Right atrium auricular region (tissue), 2 donors: ENCODE data around the gene ITPRID2. TPM values are rescaled to one million over a fixed set of nuclear protein-coding genes. Genes with fewer than 3 reads are reported as not detected.
A peak's percentile ranks its signal among the peaks of the same experiment; 100 is the strongest.

Experiments used
- DNase-seq: peaks from one replicate; pipeline ENCODE4 v3.0.0-alpha.2; 2019; ENCODE audit warnings: low spot score
- H3K27ac ChIP-seq, 2 donors: fragments of 200-600 bp; sonication (generic); 1 replicate in 1 of 2; 2 replicates in 1 of 2; pipeline ENCODE4 v1.5.1; 2016 to 2019
- H3K27me3 ChIP-seq, 2 donors: fragments of 200-600 bp; sonication (generic); one replicate each; pipeline versions ENCODE4 v1.5.1 to v1.6.0; 2017 to 2019
- H3K36me3 ChIP-seq: fragments of 200-600 bp; sonication (generic); one replicate; pipeline ENCODE4 v1.5.1; 2016
- H3K4me1 ChIP-seq, 2 donors: fragments of 200-600 bp; sonication (generic); one replicate each; pipeline versions ENCODE4 v1.5.1 to v1.6.0; 2017 to 2019
- H3K4me3 ChIP-seq, 2 donors: fragments of 200-600 bp; sonication (generic); 1 replicate in 1 of 2; 2 replicates in 1 of 2; pipeline ENCODE4 v1.5.1; 2017 to 2019; ENCODE audit warnings: mild to moderate bottlenecking in 1 of 2, moderate library complexity in 1 of 2
- H3K9me3 ChIP-seq, 2 donors: fragments of 200-600 bp; sonication (generic); one replicate each; pipeline ENCODE4 v1.5.1; 2019
- CTCF ChIP-seq, 2 donors: fragments of 200-600 bp; sonication (generic); IDR thresholded peaks; one replicate each; pipeline ENCODE4 v1.5.1; 2019; ENCODE audit warnings: antibody characterized with exemption in 2 of 2
- total RNA-seq, 2 donors: library from RNA; depleted of rRNA; stranded (reverse); fragments of >200 nt; gene quantifications; one replicate each; pipeline ENCODE4 v1.1.0, GENCODE V29; 2016

The ITPRID2 gene
- total RNA-seq, 2 donors from 2014 or later, result 52.0 to 56.5 TPM

- Histone ChIP-seq H3K27ac (peak overlapping the region in 1 of 2 donors; percentile 84), H3K9me3 (no peaks in the 10 kb centered on the region), H3K36me3 (no peaks in the 10 kb centered on the region), H3K4me1 (peaks cover 0 to 32% of the 10 kb centered on the region in 2 donors), H3K4me3 (no peak overlapping the region), H3K27me3 (no peaks in the 10 kb centered on the region)
- no peak for TF ChIP-seq CTCF (IDR thresholded peaks at IDR 0.05)
- no peak for DNase-seq
These were observed 1.3 kb upstream of the ITPRID2 start for GRCh38 chr2:181890271-181890670.

- H3K4me3 ChIP-seq, result peak overlapping the region; percentile 93 to 96
- no peaks in the 10 kb centered on the region for H3K9me3 ChIP-seq
- peak; percentile 68 for DNase-seq
- H3K27ac ChIP-seq, result peak overlapping the region; percentile 97 to 99
- H3K36me3 ChIP-seq, result no peaks in the 10 kb centered on the region
- no peak for TF ChIP-seq CTCF (IDR thresholded peaks at IDR 0.05)
- H3K27me3 ChIP-seq, result no peaks in the 10 kb centered on the region
- peaks cover 0 to 43% of the 10 kb centered on the region in 2 donors for H3K4me1 ChIP-seq
These were observed 652 bp downstream of the ITPRID2 start for GRCh38 chr2:181891966-181892798.

GRCh38 chr2:181892799-181893435 is 1.4 kb downstream of the ITPRID2 start:
- TF ChIP-seq CTCF (IDR thresholded peaks at IDR 0.05), result no peak
- Histone ChIP-seq H3K4me1 (peaks cover 0 to 50% of the 10 kb centered on the region in 2 donors), H3K27me3 (no peaks in the 10 kb centered on the region), H3K9me3 (no peaks in the 10 kb centered on the region), H3K36me3 (no peaks in the 10 kb centered on the region), H3K27ac (peak overlapping the region; percentile 97 to 99), H3K4me3 (peak overlapping the region; percentile 93 to 96)
- DNase-seq, result no peak

- no peak overlapping the region for H3K27ac ChIP-seq
- TF ChIP-seq CTCF (IDR thresholded peaks at IDR 0.05), result no peak
- no peaks in the 10 kb centered on the region for H3K27me3 ChIP-seq
- H3K4me1 ChIP-seq, result peaks cover 0 to 52% of the 10 kb centered on the region in 2 donors
- no peaks in the 10 kb centered on the region for H3K9me3 ChIP-seq
- H3K36me3 ChIP-seq, result peaks cover 6% of the 10 kb centered on the region
- no peak for DNase-seq
- peak overlapping the region in 1 of 2 donors; percentile 7 for H3K4me3 ChIP-seq
These were observed 2.9 kb downstream of the ITPRID2 start for GRCh38 chr2:181894381-181894780.

- Histone ChIP-seq H3K36me3 (peaks cover 21% of the 10 kb centered on the region), H3K9me3 (no peaks in the 10 kb centered on the region), H3K4me3 (no peak overlapping the region), H3K4me1 (peaks cover 0 to 51% of the 10 kb centered on the region in 2 donors), H3K27me3 (no peaks in the 10 kb centered on the region), H3K27ac (no peak overlapping the region)
- DNase-seq, result no peak
- TF ChIP-seq CTCF (IDR thresholded peaks at IDR 0.05), result no peak
These were observed 4.3 kb downstream of the ITPRID2 start for GRCh38 chr2:181895818-181896217.
